ENCODE data around the gene REEP1. TPM values are rescaled to one million over a fixed set of nuclear protein-coding genes. Genes with fewer than 3 reads are reported as not detected.

REEP1 gene
- total and polyA plus RNA-seq, 2 of the 8 experiments (the other 6 are each of a cell fraction or from before 2014, with no cell fraction given) = 0.74 to 1.5 TPM

DNA sequence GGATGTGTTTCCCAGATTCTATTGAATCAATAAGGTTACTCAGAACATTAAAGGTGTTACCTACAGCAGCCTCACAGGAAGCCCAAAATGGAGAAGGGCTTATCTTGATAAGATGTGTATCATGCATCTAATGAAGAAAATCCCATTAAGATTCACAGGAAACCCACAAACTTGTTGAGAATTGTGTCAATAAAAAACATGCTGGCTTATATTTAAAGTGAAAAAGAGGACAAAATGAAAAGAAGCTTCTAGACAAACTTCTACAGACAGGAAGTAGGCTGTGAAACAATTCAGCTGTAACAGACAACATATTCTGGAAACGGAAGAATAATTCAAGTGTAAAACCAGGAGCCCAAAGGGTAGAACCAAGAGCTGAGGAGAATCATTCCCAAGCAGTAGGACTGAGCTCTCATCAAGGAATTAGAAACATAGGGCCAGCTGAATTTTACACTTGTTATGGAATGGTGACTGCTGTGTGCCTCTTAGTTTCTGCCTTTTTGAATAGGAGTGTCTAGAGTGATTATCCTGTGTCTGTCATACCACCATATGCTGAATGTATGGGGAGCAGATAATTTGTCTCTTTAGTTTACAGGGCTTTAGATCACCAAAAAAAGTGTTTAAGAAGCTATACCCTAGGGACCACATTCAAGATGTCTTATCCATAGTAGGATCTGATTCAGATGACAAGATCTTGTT lies 151.8 kb downstream of the REEP1 start:
- no peak overlapping the region for H3K27ac ChIP-seq (ENCODE audit: low read depth, low read length)
- H3K9me3 ChIP-seq (ENCODE audit: insufficient read depth in 2 of 2, low read depth in 1 of 2, low read length in 1 of 2) = no peaks in the 10 kb centered on the region
- TF ChIP-seq BACH1 (IDR thresholded peaks at IDR 0.05; ENCODE audit: low read length) (no peak), NANOG (IDR thresholded peaks at IDR 0.05; ENCODE audit: insufficient read depth, low read depth, low read length, poor library complexity, severe bottlenecking) (no peak), CTBP2 (IDR thresholded peaks at IDR 0.05; ENCODE audit: borderline replicate concordance, insufficient read depth, insufficient read length, low read length) (no peak), CHD2 (IDR thresholded peaks at IDR 0.05; ENCODE audit: low read length) (no peak)

More for the DNA sequence above, 151.8 kb downstream of the REEP1 start:
- 84% methylated on average over 1 of the region's 1 CpG; no CpG with 5 or more reads in 1 of the 2 experiments for WGBS, 2 experiments (ENCODE audit: extremely low coverage in 1 of 2, insufficient coverage in 1 of 2, insufficient read length in 1 of 2, insufficient replicate concordance in 2 of 2, low coverage in 1 of 2, low lambda C conversion rate in 2 of 2, missing lambda C conversion rate in 1 of 2)
- Histone ChIP-seq H3K56ac (replicated peaks; ENCODE audit: insufficient read length, low read depth, low read length) (no peak overlapping the region), H3K23ac (ENCODE audit: insufficient read length) (no peak overlapping the region), H2AK5ac (ENCODE audit: low read depth, low read length) (no peak overlapping the region), H3K27me3 (replicated peaks in 1 of 4; ENCODE audit: control insufficient read depth in 3 of 4, extremely low read depth in 1 of 4, insufficient read depth in 3 of 4, low read length in 3 of 4) (no peaks in the 10 kb centered on the region), H3K4me3 (ENCODE audit: extremely low read depth in 1 of 4, insufficient read depth in 2 of 4, low read depth in 3 of 4, low read length in 4 of 4) (no peak overlapping the region), H2BK15ac (ENCODE audit: low read length) (no peak overlapping the region), H4K5ac (ENCODE audit: insufficient read length, low read depth, low read length) (no peak overlapping the region), H3K14ac (ENCODE audit: insufficient read length) (no peak overlapping the region), H3K79me1 (ENCODE audit: low read depth, low read length) (peaks cover 6% of the 10 kb centered on the region), H3K18ac (ENCODE audit: extremely low read depth, low read length) (no peak overlapping the region), H4K91ac (replicated peaks; ENCODE audit: insufficient read length, low read length) (no peak overlapping the region), H3K23me2 (ENCODE audit: low read depth, low read length) (no peaks in the 10 kb centered on the region), H2AFZ (ENCODE audit: low read length) (no peak overlapping the region), H2BK5ac (ENCODE audit: low read depth, low read length) (no peak overlapping the region), H3K4me1 (replicated peaks in 1 of 4; ENCODE audit: control insufficient read depth in 3 of 4, insufficient read depth in 4 of 4, low read length in 3 of 4) (no peaks in the 10 kb centered on the region), H3K4me2 (ENCODE audit: insufficient read depth in 1 of 2, low read depth in 2 of 2, low read length in 2 of 2) (no peak overlapping the region), H2BK20ac (ENCODE audit: low read length) (no peak overlapping the region), H4K20me1 (replicated peaks in 1 of 2; ENCODE audit: control insufficient read depth in 1 of 2, insufficient read depth in 2 of 2, low read length in 2 of 2) (peaks cover 6 to 14% of the 10 kb centered on the region in 2 experiments), H2BK12ac (ENCODE audit: low read depth, low read length) (no peak overlapping the region), H4K8ac (ENCODE audit: extremely low read depth, insufficient read depth, low read length) (no peak overlapping the region), H3K36me3 (ENCODE audit: control insufficient read depth in 2 of 4, insufficient read depth in 4 of 4, low read length in 3 of 4) (peaks cover 0 to 8% (median 5%) of the 10 kb centered on the region in 4 experiments; a peak in 2 of 8 replicates), H3K4ac (replicated peaks; ENCODE audit: insufficient read length, low read depth, low read length) (no peak overlapping the region), H3K9ac (replicated peaks in 1 of 4; ENCODE audit: extremely low read depth in 1 of 4, low read depth in 3 of 4, low read length in 3 of 4) (no peak overlapping the region; a peak in 1 of 7 replicates), H2BK120ac (replicated peaks; ENCODE audit: low read depth, low read length) (no peak overlapping the region), H3K79me2 (ENCODE audit: control insufficient read depth in 1 of 2, insufficient read depth in 2 of 2, low read length in 2 of 2) (peaks cover 13 to 96% of the 10 kb centered on the region in 2 experiments)
- CTCF ChIA-PET (ENCODE audit: partially characterized antibody) = interaction anchor here (1.6 to 1.7 kb wide), 2 partner anchors 180 to 187 kb away, joined by 3 to 5 read pairs; no protein-coding TSS in a partner anchor
- POLR2A ChIA-PET (ENCODE audit: partially characterized antibody) = interaction anchor here (1.2 to 4.6 kb wide), 3 partner anchors 9 to 15 kb away, joined by 3 to 22 read pairs (median 6); partner anchors contain the start of gene IMMT
- no peak for DNase-seq (ENCODE audit: low read depth in 1 of 2, low spot score in 2 of 2)
- no peak for FAIRE-seq

All from H1 (cell line).